ENCODE measurements around the gene CLMP. TPM values are rescaled to one million over a fixed set of nuclear protein-coding genes. Genes with fewer than 3 reads are reported as not detected.
A peak's percentile ranks its signal among the peaks of the same experiment; 100 is the strongest.

CLMP gene
- total and polyA plus RNA-seq, 2 donors (not counting 3 experiments of a cell fraction or from before 2014, with no cell fraction given): 0.03 to 0.18 TPM

GRCh38 chr11:123063826-123064657 is 131.0 kb downstream of the CLMP start:
- H3K79me2 ChIP-seq (ENCODE audit: control insufficient read depth, insufficient read depth, low read length): peaks cover 39% of the 10 kb centered on the region

GRCh38 chr11:123062892-123063825 is 131.9 kb downstream of the CLMP start:
- H3K79me2 ChIP-seq (ENCODE audit: control insufficient read depth, insufficient read depth, low read length): peaks cover 48% of the 10 kb centered on the region
- peak; percentile 46 for FAIRE-seq
- peak; percentile 77 for DNase-seq (ENCODE audit: low read depth, low spot score)

More at GRCh38 chr11:123063826-123064657, 131.0 kb downstream of the CLMP start:
- Histone ChIP-seq H3K9me1 (replicated peaks; ENCODE audit: control insufficient read depth, extremely low read depth, insufficient read depth, low read length) (no peaks in the 10 kb centered on the region), H3K27ac (ENCODE audit: insufficient read depth, low read depth, low read length) (peak overlapping the region; percentile 96), H4K20me1 (replicated peaks; ENCODE audit: control insufficient read depth, extremely low read depth, insufficient read depth, low read length) (peaks cover 2% of the 10 kb centered on the region), H3K4me3 (replicated peaks in 1 of 3; ENCODE audit: insufficient read depth in 1 of 3, low read depth in 1 of 3, low read length in 3 of 3) (peak overlapping the region in 2 of 3 experiments; percentile 0 to 80), H3K36me3 (ENCODE audit: control insufficient read depth in 2 of 2, extremely low read depth in 1 of 2, insufficient read depth in 2 of 2, low read length in 2 of 2) (peaks cover 13 to 15% of the 10 kb centered on the region in 2 experiments), H3K9ac (replicated peaks; ENCODE audit: extremely low read depth, insufficient read depth, low read length) (peak overlapping the region; percentile 96), H2AFZ (ENCODE audit: low read depth, low read length) (peak overlapping the region; percentile 42), H3K4me2 (ENCODE audit: insufficient read depth, low read length) (peak overlapping the region; percentile 92), H3K27me3 (ENCODE audit: control insufficient read depth in 2 of 2, insufficient read depth in 2 of 2, low read length in 2 of 2) (no peaks in the 10 kb centered on the region), H3K9me3 (replicated peaks; ENCODE audit: control insufficient read depth, insufficient read depth, low read length) (no peaks in the 10 kb centered on the region), H3K4me1 (ENCODE audit: control insufficient read depth, extremely low read depth, insufficient read depth, low read length) (peaks cover 18% of the 10 kb centered on the region)
- intact Hi-C loops (cut with micrococcal nuclease) (loop anchor here (2.0 to 10.0 kb wide), 7 partner anchors 53 to 1833 kb away; partner anchors contain the start of genes GRAMD1B, JHY, ROBO4 and UBASH3B), dilution Hi-C loops (cut with MboI; ENCODE audit: extremely low pct_ligation_motif_present, low sequenced_read_pairs) (no loop called here)
- DNase-seq (ENCODE audit: low read depth, low spot score) (no peak), FAIRE-seq (no peak)
- CTCF ChIA-PET: interaction anchor here (1.0 to 2.0 kb wide), 3 partner anchors 39 to 197 kb away, joined by 3 to 10 read pairs (median 3); no protein-coding TSS in a partner anchor
- peak; percentile 14 for TF ChIP-seq GATA2 (IDR thresholded peaks at IDR 0.05; ENCODE audit: insufficient read depth, insufficient read length, low read depth, low read length)
- no peak for TF ChIP-seq JUN (IDR thresholded peaks at IDR 0.05; ENCODE audit: borderline replicate concordance, insufficient read depth, insufficient read length, low read depth)
- TF ChIP-seq POLR2AphosphoS5 (IDR thresholded peaks at IDR 0.05; ENCODE audit: insufficient read depth, low read depth, low read length): peak; percentile 19
- POLR2A ChIA-PET: interaction anchor here (1.2 kb wide), 1 partner anchor 19 kb away, joined by 5 read pairs; no protein-coding TSS in a partner anchor
- no TSS peak for BruUV-seq (replicated peaks)

More at GRCh38 chr11:123062892-123063825, 131.9 kb downstream of the CLMP start:
- TSS peak; percentile 71 for BruUV-seq (replicated peaks)
- intact Hi-C loops (cut with micrococcal nuclease) (loop anchor here (1.0 to 10.0 kb wide), 10 partner anchors 20 to 1834 kb away; partner anchors contain the start of genes GRAMD1B, JHY, ROBO4 and UBASH3B), dilution Hi-C loops (cut with MboI; ENCODE audit: extremely low pct_ligation_motif_present, low sequenced_read_pairs) (no loop called here)
- H3K4me1 ChIP-seq (ENCODE audit: control insufficient read depth, extremely low read depth, insufficient read depth, low read length): peaks cover 26% of the 10 kb centered on the region
- H3K9me3 ChIP-seq (replicated peaks; ENCODE audit: control insufficient read depth, insufficient read depth, low read length): no peaks in the 10 kb centered on the region
- ChIA-PET CTCF (interaction anchor here (1.0 to 2.0 kb wide), 5 partner anchors 9 to 198 kb away, joined by 3 to 10 read pairs (median 6); no protein-coding TSS in a partner anchor), POLR2A (interaction anchor here (1.1 to 1.6 kb wide), 4 partner anchors 10 to 20 kb away, joined by 3 to 14 read pairs (median 8); no protein-coding TSS in a partner anchor)
- H3K9ac ChIP-seq (replicated peaks; ENCODE audit: extremely low read depth, insufficient read depth, low read length): peak overlapping the region; percentile 96
- no peaks in the 10 kb centered on the region for H3K9me1 ChIP-seq (replicated peaks; ENCODE audit: control insufficient read depth, extremely low read depth, insufficient read depth, low read length)
- H3K27me3 ChIP-seq (ENCODE audit: control insufficient read depth in 2 of 2, insufficient read depth in 2 of 2, low read length in 2 of 2): no peaks in the 10 kb centered on the region
- TF ChIP-seq POLR2A (IDR thresholded peaks at IDR 0.05; ENCODE audit: low read depth, low read length) (peak; percentile 68), FOS (IDR thresholded peaks at IDR 0.05; ENCODE audit: borderline replicate concordance, insufficient read depth, low read length) (no peak)
- H3K36me3 ChIP-seq (ENCODE audit: control insufficient read depth in 2 of 2, extremely low read depth in 1 of 2, insufficient read depth in 2 of 2, low read length in 2 of 2): peaks cover 21 to 22% of the 10 kb centered on the region in 2 experiments
- peak overlapping the region; percentile 12 to 80 (median 66) for H3K4me3 ChIP-seq (replicated peaks in 1 of 3; ENCODE audit: insufficient read depth in 1 of 3, low read depth in 1 of 3, low read length in 3 of 3)
- H3K4me2 ChIP-seq (ENCODE audit: insufficient read depth, low read length): peak overlapping the region; percentile 92
- peaks cover 2% of the 10 kb centered on the region for H4K20me1 ChIP-seq (replicated peaks; ENCODE audit: control insufficient read depth, extremely low read depth, insufficient read depth, low read length)
- peak overlapping the region; percentile 96 for H3K27ac ChIP-seq (ENCODE audit: insufficient read depth, low read depth, low read length)
- peak overlapping the region; percentile 27 for H2AFZ ChIP-seq (ENCODE audit: low read depth, low read length)
